NCI-H2107 treated with DMSO at 0.1 percent for 48 hours (cell line): ENCODE data around the gene DOCK8.
"Not testable (repeated sequence)": the region's sequence is repeated elsewhere in the genome, so short reads cannot be mapped to it uniquely, and the experiment has no call there.

ENCODE experiments used
- DNase-seq: peaks from one replicate; lab custom pipeline; 2025; ENCODE audit not compliant: unreplicated experiment; lab: John Stamatoyannopoulos, UW

The DOCK8 gene

GRCh38 chr9:224582-225520 is 10.2 kb downstream of the DOCK8 start:
- no peak for DNase-seq

DNA sequence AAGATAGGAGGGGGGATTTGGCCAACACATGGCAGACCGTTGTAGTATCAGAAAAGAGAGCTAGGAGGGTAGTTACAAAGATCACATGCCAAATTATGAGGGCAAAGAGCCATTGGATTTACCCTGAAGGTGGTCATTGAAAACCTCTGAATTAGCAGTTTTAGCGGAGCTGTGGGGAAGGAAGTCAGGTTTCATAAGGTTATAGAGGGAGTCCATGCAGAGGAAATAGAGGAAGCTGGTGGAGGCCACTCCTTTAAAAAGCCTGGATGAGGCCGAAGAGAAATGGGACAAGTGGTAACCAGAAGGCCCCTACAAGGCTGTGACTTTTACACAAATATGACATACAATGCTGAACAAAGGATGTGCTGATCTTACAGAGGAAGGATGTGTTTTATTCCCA is 13.2 kb downstream of the DOCK8 start:
- no peak for DNase-seq

DNA sequence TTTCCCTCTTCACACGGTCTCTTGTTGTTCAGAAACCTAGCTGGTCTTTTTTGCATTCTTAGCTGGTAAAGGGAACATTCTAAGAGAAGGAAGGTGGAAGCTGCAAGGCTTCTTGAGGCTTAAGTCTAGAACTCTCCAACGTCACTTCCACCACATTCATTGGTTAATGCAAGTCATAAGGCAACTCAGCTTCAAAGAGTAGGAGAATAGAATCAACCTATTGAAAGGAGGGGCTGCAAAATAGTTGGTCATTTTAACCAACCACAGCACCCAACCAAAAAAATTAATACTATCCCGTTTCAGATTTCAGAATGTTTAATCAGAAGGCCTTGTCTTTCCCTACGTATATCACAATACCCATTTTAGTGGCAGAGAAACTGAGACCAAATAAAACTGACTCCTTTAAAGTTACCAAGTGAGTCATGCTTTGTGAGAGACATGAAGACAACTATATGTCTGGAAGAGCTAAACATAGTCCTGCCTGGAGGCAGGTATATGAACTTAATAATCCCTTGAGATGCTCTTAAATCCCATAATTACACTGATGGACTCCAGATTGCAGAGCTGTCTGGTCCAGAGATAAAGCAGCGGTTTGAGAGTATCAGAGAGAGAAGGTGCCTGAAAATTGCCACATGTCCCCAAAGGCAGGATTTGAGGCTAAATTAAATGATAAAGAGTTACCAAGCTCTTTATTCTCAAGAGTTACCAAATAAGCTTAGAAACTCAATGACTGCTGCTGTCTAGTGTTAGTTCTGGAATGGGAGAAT is 14.4 kb downstream of the DOCK8 start:
- DNase-seq = no peak

DNA sequence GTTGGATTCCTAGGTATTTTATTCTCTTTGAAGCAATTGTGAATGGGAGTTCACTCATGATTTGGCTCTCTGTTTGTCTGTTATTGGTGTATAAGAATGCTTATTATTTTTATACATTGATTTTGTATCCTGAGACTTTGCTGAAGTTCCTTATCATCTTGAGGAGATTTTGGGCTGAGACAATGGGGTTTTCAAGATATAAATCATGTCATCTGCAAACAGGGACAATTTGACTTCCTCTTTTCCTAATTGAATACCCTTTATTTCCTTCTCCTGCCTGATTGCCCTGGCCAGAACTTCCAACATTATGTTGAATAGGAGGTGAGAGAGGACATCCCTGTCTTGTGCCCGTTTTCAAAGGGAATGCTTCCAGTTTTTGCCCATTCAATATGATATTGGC is 17.0 kb downstream of the DOCK8 start:
- DNase-seq = not testable (repeated sequence)

GRCh38 chr9:233708-234107 is 19.0 kb downstream of the DOCK8 start:
- DNase-seq = not testable (repeated sequence)

DNA sequence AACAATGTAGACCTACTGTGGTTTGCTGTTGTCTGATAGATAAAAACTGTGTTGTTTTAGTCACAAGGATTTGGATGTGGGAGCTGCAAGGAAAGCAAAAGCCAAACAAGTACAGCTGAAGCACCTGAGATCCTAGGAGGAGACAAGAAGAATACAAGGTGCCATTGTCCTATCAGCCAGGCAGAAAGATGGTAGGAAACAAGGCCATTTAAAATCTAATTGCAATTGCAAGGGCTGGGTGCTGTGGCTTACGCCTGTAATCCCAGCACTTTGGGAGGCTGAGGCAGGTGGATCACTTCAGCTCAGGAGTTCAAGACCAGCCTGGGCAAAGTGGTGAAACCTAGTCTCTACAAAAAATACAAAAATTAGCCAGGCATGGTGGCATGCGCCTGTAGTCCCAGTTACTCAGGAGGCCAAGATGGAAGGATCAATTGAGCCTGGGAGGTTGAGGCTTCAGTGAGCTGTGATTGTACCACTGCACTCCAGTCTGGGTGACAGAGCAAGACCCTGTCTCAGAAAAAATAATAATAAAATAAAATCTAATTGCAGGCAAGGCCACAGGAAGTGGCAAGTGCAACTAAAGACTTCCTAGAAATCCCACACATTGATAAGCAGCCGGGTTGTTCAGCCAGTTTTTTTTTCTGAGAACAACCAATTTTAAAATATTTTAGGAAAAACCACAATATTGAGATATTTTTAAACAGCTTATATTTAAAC is 22.6 kb downstream of the DOCK8 start:
- DNase-seq = no peak

- DNase-seq = no peak
These were observed 23.2 kb downstream of the DOCK8 start for GRCh38 chr9:237858-238345.

DNA sequence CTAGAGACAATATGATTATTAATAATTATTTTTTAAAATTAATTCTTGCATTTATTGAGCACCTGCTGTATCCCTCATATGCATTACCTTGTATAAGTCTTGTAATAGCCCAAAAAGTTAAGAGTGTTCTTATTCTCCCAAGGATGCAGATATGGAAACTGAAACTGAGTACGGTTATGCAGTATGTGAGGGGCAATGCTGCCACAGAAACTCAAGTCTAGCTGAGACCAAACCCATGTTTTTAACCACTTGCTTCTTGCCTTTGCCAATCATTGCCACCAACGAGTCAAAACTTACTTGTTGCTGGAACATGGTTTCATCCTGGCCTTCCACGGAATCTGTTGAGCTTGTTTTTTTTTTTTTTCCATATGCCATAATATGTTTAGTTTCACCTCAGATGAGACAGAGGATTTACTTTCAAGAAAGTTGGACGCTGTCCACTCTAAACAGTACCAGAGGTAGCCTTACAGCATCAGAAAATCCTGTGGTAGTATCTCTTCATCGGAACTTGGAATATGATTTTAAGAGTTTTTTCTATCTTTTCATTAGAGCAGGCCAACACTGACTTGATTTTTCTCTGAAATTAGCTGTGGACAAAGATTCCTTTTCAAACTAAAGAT is 27.9 kb downstream of the DOCK8 start:
- DNase-seq = no peak

GRCh38 chr9:248278-248961 is 33.8 kb downstream of the DOCK8 start:
- no peak for DNase-seq

DNA sequence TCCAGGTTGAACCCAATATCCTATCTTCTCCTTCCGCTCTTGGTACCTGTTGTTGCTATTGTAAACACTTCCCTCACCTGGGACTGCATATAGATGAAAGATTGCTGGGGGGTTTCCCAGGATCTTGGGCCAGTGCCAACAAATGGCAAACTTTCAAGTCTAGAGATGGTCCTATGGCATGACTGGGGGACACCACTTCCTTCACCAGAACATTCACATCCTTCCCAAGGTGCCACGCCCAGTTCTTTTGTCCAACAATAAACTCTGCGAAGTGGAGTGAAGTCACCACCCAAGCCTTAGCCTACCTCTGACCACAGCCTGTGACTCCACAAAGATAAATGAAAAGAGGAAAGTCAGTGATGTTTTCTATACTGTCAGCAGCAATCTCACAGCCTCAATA is 34.4 kb downstream of the DOCK8 start:
- no peak for DNase-seq

GRCh38 chr9:250039-250438 is 35.4 kb downstream of the DOCK8 start:
- DNase-seq = no peak

- no peak for DNase-seq
These were observed 36.0 kb downstream of the DOCK8 start for GRCh38 chr9:250625-251024.

DNA sequence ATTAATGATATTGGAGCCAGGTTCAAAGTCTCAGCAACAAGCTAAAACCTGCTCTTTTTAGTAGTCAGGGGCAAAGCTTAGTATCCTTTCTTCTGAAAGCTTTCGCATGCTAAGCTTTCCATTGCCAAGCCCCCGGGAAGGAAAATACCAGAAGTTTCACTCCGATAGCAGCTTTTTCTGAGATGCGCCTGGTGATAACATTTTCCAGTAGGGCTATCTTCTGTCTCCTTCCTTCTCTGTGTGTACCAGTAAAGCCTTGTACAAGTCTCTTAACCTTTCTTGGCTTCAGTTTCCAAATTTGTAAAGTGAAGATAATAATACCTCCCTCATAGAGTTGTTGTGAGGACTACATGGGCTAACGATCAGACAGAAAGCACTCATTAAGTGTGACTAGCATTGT is 36.7 kb downstream of the DOCK8 start:
- no peak for DNase-seq

DNA sequence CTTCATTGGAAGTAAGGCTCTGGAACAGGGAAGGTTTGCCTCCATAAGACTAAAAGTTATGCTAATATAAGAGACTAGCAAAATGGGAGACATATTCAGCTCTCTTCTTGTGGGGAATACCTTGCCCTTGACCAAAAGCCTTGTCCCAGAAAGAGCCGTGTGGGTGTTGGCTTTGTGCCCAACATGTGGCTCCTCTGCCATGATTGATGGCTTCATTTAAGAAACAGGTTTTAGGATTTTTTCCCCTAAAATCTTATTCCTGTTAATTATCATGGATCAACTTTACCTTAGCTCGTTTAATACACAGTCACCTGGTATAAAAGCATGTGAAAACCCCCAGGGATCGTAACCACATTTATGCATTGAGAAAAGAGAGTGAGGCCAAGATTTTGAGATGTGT is 38.9 kb downstream of the DOCK8 start:
- no peak for DNase-seq

DNA sequence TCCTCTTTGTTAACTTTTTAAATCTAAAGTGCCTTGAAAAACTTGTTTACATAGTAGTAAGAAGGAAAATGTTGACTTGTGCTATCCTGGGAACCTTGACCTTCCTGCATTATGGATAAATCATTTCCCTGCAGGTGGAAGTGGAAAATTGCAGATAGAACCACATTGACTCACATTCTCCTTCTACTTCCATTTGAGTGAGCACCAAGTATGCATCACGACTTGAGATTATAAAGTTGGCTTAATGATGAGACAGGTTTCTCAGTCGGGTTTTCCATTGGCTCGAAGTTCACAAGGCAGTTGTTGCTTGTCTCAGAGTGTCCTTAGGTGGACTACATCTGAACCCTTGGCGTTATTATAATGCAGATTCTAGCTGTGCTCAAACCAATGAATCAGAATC is 39.9 kb downstream of the DOCK8 start:
- DNase-seq = no peak

GRCh38 chr9:257957-258356 is 43.3 kb downstream of the DOCK8 start:
- DNase-seq = no peak

- DNase-seq = no peak
These were observed 45.0 kb downstream of the DOCK8 start for GRCh38 chr9:259405-260404.

GRCh38 chr9:264231-264630 is 49.6 kb downstream of the DOCK8 start:
- no peak for DNase-seq

- no peak for DNase-seq
These were observed 50.7 kb downstream of the DOCK8 start for GRCh38 chr9:265209-265870.
